Astrocyte (in vitro differentiated cells and primary cell): Measurements from ENCODE around the gene RPS6KA2. TPM values are rescaled to one million over a fixed set of nuclear protein-coding genes. Genes with fewer than 3 reads are reported as not detected.

ENCODE experiments used
- DNase-seq: peaks from one replicate; pipeline ENCODE4 v3.0.0-alpha.2; 2010; ENCODE audit warnings: low read depth
- FAIRE-seq: peaks from 2 replicates; lab custom pipeline; 2011; peaks lifted over from hg19 to GRCh38; lab: Jason Lieb, UNC
- H2AFZ ChIP-seq: 2 replicates; pipeline ENCODE4 v1.6.0; 2012; ENCODE audit warnings: low read depth, low read length, inconsistent platforms
- H3K27ac ChIP-seq: 2 replicates; pipeline ENCODE4 v1.5.1; 2011; ENCODE audit warnings: low read depth, low read length, inconsistent platforms
- H3K27me3 ChIP-seq: 2 replicates; pipeline ENCODE4 v1.6.0; 2011; ENCODE audit warnings: low read length, inconsistent platforms; ENCODE audit not compliant: insufficient read depth
- H3K36me3 ChIP-seq: 2 replicates; pipeline ENCODE4 v1.5.1; 2011; ENCODE audit warnings: low read length, inconsistent platforms; ENCODE audit not compliant: insufficient read depth
- H3K4me1 ChIP-seq: 2 replicates; pipeline ENCODE4 v1.5.1; 2011; ENCODE audit warnings: low read length, inconsistent platforms; ENCODE audit not compliant: insufficient read depth
- H3K4me2 ChIP-seq: 2 replicates; pipeline ENCODE4 v1.6.0; 2012; ENCODE audit warnings: low read length, inconsistent platforms
- H3K4me3 ChIP-seq: 2 replicates; pipeline ENCODE4 v1.5.1; 2011; ENCODE audit warnings: low read depth, mild to moderate bottlenecking, low read length, inconsistent platforms; ENCODE audit not compliant: insufficient read depth
- H3K79me2 ChIP-seq: 2 replicates; pipeline ENCODE4 v1.6.0; 2012; ENCODE audit warnings: mild to moderate bottlenecking, low read length, inconsistent platforms; ENCODE audit not compliant: insufficient read depth
- H3K9ac ChIP-seq: 2 replicates; pipeline ENCODE4 v1.6.0; 2012; ENCODE audit warnings: mild to moderate bottlenecking, low read length, inconsistent platforms
- H3K9me3 ChIP-seq: 2 replicates; pipeline ENCODE4 v1.5.1; 2012; ENCODE audit warnings: low read depth, mild to moderate bottlenecking, low read length, inconsistent platforms; ENCODE audit not compliant: insufficient read depth
- H4K20me1 ChIP-seq: 2 replicates; pipeline ENCODE4 v1.6.0; 2012; ENCODE audit warnings: low read length, inconsistent platforms; ENCODE audit not compliant: insufficient read depth
- H3K27ac Mint-ChIP-seq: one replicate; pipeline ENCODE4 v1.8.0; 2021; ENCODE audit warnings: mild to moderate bottlenecking, mixed read lengths; ENCODE audit not compliant: unreplicated experiment
- H3K27me3 Mint-ChIP-seq: one replicate; pipeline ENCODE4 v1.8.0; 2021; ENCODE audit warnings: low read depth, mixed read lengths; ENCODE audit not compliant: unreplicated experiment
- H3K36me3 Mint-ChIP-seq: one replicate; pipeline ENCODE4 v1.8.0; 2021; ENCODE audit warnings: low read depth, mixed read lengths; ENCODE audit not compliant: unreplicated experiment
- H3K4me1 Mint-ChIP-seq: one replicate; pipeline ENCODE4 v1.8.0; 2021; ENCODE audit warnings: low read depth, mixed read lengths; ENCODE audit not compliant: unreplicated experiment
- H3K4me3 Mint-ChIP-seq: one replicate; pipeline ENCODE4 v1.8.0; 2021; ENCODE audit warnings: mild to moderate bottlenecking, moderate library complexity, mixed read lengths; ENCODE audit not compliant: unreplicated experiment
- H3K9me3 Mint-ChIP-seq: one replicate; pipeline ENCODE4 v1.8.0; 2021; ENCODE audit warnings: mild to moderate bottlenecking, mixed read lengths; ENCODE audit not compliant: unreplicated experiment
- CTCF ChIP-seq: IDR thresholded peaks from 2 replicates; pipeline ENCODE4 v1.5.1; 2011; ENCODE audit warnings: low read depth, mild to moderate bottlenecking, inconsistent platforms, low read length, moderate library complexity; ENCODE audit not compliant: insufficient read depth
- EZH2 ChIP-seq: IDR thresholded peaks from 2 replicates; pipeline ENCODE4 v1.6.1; 2012; ENCODE audit warnings: mild to moderate bottlenecking, low read length, inconsistent platforms; ENCODE audit not compliant: insufficient read depth
- total RNA-seq: library from RNA; stranded (reverse); gene quantifications from 2 replicates; pipeline ENCODE4 v1.2.1, GENCODE V29; 2021

The RPS6KA2 gene
- total RNA-seq, 1 donor from 2014 or later = 33.5 TPM

DNA sequence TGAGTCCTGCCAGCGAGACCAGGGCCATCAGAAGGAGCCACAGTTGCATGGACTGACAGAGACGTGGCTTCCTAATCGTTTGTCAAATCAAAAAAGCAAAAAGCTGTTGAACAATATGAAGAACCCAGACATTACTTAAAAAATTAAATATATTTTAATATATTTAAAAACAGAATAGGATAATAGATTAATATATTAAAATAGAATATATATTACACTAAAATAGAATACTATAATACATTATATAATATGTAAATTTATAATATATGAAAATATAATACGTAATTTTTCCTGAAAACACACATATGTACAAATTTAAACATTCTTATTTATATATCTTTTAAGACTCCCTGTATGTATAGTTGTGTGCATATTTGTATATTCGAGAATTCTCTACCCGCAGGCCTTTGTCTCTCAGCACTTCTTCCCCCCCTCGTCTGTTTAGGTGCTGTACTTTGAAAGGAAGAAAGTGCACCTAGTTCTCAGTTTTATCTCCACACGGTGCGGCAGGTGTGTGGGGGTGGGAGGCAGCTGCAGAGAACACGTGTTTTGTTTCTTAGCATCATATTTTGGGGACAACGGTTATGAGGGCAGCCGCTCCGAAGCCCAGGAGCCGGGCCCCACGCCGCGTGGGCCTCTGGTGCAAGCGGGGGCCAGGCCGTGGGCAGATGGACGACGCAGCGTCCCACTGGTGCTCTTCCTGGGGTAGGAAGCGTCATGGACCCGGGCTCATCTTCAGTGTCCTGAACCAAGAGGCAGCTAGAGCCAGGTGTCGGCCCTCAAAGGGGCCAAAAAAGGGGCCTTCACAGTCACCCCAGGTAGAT lies 172.1 kb downstream of the RPS6KA2 start:
- no peaks in the 10 kb centered on the region for H4K20me1 ChIP-seq
- no peaks in the 10 kb centered on the region for H3K9me3 Mint-ChIP-seq
- H3K36me3 Mint-ChIP-seq = peaks cover 26% of the 10 kb centered on the region
- no peaks in the 10 kb centered on the region for H3K4me1 Mint-ChIP-seq
- no peaks in the 10 kb centered on the region for H3K27me3 Mint-ChIP-seq
- H3K4me3 Mint-ChIP-seq = no peak overlapping the region
- H3K4me1 ChIP-seq = no peaks in the 10 kb centered on the region
- no peak overlapping the region for H3K4me2 ChIP-seq
- peaks cover 3% of the 10 kb centered on the region for H3K36me3 ChIP-seq
- H3K27me3 ChIP-seq = no peaks in the 10 kb centered on the region
- TF ChIP-seq EZH2 (no peak), CTCF (no peak)
- H3K79me2 ChIP-seq = no peaks in the 10 kb centered on the region
- no peak overlapping the region for H3K4me3 ChIP-seq
- no peak overlapping the region for H2AFZ ChIP-seq
- no peak overlapping the region for H3K27ac Mint-ChIP-seq
- H3K27ac ChIP-seq = no peak overlapping the region
- H3K9ac ChIP-seq = no peak overlapping the region
- no peaks in the 10 kb centered on the region for H3K9me3 ChIP-seq
- FAIRE-seq (no peak), DNase-seq (no peak)

- Histone ChIP-seq H3K27ac (no peak overlapping the region), H3K4me2 (no peak overlapping the region), H4K20me1 (no peaks in the 10 kb centered on the region), H3K36me3 (peaks cover 3% of the 10 kb centered on the region), H3K9me3 (no peaks in the 10 kb centered on the region), H2AFZ (no peak overlapping the region), H3K27me3 (no peaks in the 10 kb centered on the region), H3K9ac (no peak overlapping the region), H3K4me1 (no peaks in the 10 kb centered on the region), H3K79me2 (no peaks in the 10 kb centered on the region), H3K4me3 (no peak overlapping the region)
- Mint-ChIP-seq H3K4me1 (no peaks in the 10 kb centered on the region), H3K4me3 (no peak overlapping the region), H3K9me3 (no peaks in the 10 kb centered on the region), H3K36me3 (peaks cover 29% of the 10 kb centered on the region), H3K27me3 (no peaks in the 10 kb centered on the region), H3K27ac (no peak overlapping the region)
- TF ChIP-seq CTCF (no peak), EZH2 (no peak)
- no peak for FAIRE-seq
- no peak for DNase-seq
Measured at GRCh38 chr6:166453651-166454050, 173.4 kb downstream of the RPS6KA2 start.
